HL-60 (cell line): ENCODE data around the gene KCNJ4.

ENCODE experiments used
- DNase-seq, 2 experiments: peaks; one replicate each; pipeline ENCODE4 v3.0.0-alpha.2; 2010 to 2020; ENCODE audit warnings: low read depth in 1 of 2, low spot score in 1 of 2
- H3K27ac ChIP-seq: fragments of 250-450 bp; sonication (Bioruptor Pico); replicated peaks from 2 replicates; pipeline ENCODE4 v1.5.1; 2020; ENCODE audit warnings: mild to moderate bottlenecking, moderate library complexity
- H3K27me3 ChIP-seq: fragments of 250-450 bp; sonication (Bioruptor Pico); 2 replicates; pipeline ENCODE4 v1.5.1; 2021; ENCODE audit warnings: mild to moderate bottlenecking, moderate library complexity; ENCODE audit not compliant: insufficient read depth, poor library complexity, severe bottlenecking
- H3K4me3 ChIP-seq: replicated peaks from 2 replicates; pipeline ENCODE4 v1.5.1; 2011; ENCODE audit warnings: mild to moderate bottlenecking, control low read depth, low read length; ENCODE audit not compliant: insufficient read depth
- CTCF ChIP-seq: IDR thresholded peaks from one replicate; pipeline ENCODE4 v1.5.1; 2011; ENCODE audit warnings: low read length, control low read depth, inconsistent platforms; ENCODE audit not compliant: insufficient read depth
- GABPA ChIP-seq: IDR thresholded peaks from 2 replicates; pipeline ENCODE4 v1.6.1; 2012; ENCODE audit warnings: low read depth
- POLR2AphosphoS5 ChIP-seq: IDR thresholded peaks from 2 replicates; pipeline ENCODE4 v1.6.1; 2012; ENCODE audit warnings: low read depth
- REST ChIP-seq: IDR thresholded peaks from 2 replicates; pipeline ENCODE4 v1.6.1; 2012; ENCODE audit warnings: low read depth; ENCODE audit not compliant: insufficient replicate concordance
- SPI1 ChIP-seq: IDR thresholded peaks from 2 replicates; pipeline ENCODE4 v1.6.1; 2012; ENCODE audit warnings: low read depth, mild to moderate bottlenecking, borderline replicate concordance

The KCNJ4 gene

DNA sequence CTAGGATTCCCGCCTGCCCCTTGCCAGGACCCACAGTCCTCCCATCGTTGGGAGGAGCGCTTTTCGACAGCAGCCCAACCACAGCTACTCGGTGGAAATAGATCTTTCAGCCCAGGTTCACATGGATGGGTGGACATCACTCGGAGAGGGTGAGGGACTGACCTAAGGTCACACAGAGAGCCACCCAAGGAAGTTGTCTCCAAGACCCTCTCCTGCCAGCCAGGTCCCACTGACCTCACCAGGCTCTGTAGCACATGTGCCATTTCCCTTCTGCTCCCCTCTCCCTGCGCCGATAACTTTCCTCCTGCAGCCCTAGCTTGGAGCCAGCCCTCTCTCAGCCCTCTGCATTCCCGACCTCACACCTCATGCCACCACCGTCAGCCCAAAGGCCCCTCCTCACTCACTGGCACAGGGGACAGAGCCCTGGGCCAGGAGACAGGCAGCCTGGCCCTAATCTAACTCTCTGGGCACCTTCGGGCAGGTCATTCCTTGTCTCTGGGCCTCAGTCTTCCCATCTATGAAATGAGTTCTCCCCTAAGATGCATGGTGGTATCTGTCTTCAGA lies 4.7 kb downstream of the KCNJ4 start:
- H3K27me3 ChIP-seq, result peaks cover 46% of the 10 kb centered on the region
- TF ChIP-seq REST (no peak), CTCF (no peak), POLR2AphosphoS5 (no peak), SPI1 (no peak), GABPA (no peak)
- DNase-seq, result no peak
- H3K4me3 ChIP-seq, result no peak overlapping the region
- no peak overlapping the region for H3K27ac ChIP-seq

- H3K27me3 ChIP-seq, result peaks cover 51% of the 10 kb centered on the region
These were observed 5.2 kb downstream of the KCNJ4 start for GRCh38 chr22:38449776-38450175.

More at GRCh38 chr22:38449776-38450175, 5.2 kb downstream of the KCNJ4 start:
- Histone ChIP-seq H3K27ac (no peak overlapping the region), H3K4me3 (no peak overlapping the region)
- TF ChIP-seq CTCF, result no peak
- TF ChIP-seq REST, result no peak
- TF ChIP-seq POLR2AphosphoS5, result no peak
- TF ChIP-seq GABPA, result no peak
- no peak for DNase-seq
